GM23248 (cell line): ENCODE measurements around the gene P2RY1.

Experiments
- EZH2 ChIP-seq: fragments of 200-600 bp; sonication (generic); IDR thresholded peaks from 2 replicates; pipeline ENCODE4 v1.6.1; 2018; ENCODE audit warnings: antibody characterized with exemption, mild to moderate bottlenecking; ENCODE audit not compliant: insufficient read depth, poor library complexity, severe bottlenecking
- EZH2phosphoT487 ChIP-seq: fragments of 200-600 bp; sonication (generic); IDR thresholded peaks from 2 replicates; pipeline ENCODE4 v1.6.1; 2018; ENCODE audit warnings: antibody characterized with exemption, moderate library complexity, mild to moderate bottlenecking, low read depth; ENCODE audit not compliant: insufficient read depth

- TF ChIP-seq EZH2: no peak
- no peak for TF ChIP-seq EZH2phosphoT487
Observed at GRCh38 chr3:152853196-152853595, 18.3 kb downstream of the P2RY1 start.
